Spleen (tissue), 11 donors: ENCODE measurements around the gene ADGRG3. TPM values are rescaled to one million over a fixed set of nuclear protein-coding genes. Genes with fewer than 3 reads are reported as not detected.

ENCODE experiments used
- DNase-seq: peaks from one replicate; pipeline ENCODE4 v3.0.0-alpha.2; 2020
- H3K27ac ChIP-seq, 8 donors: fragments of 200-600 bp; sonication (generic) in 7 of 8; 1 replicate in 4 of 8; 2 replicates in 4 of 8; pipeline versions ENCODE4 v1.5.0 to v1.8.0; 2016 to 2021; ENCODE audit warnings: inconsistent platforms in 4 of 8, mild to moderate bottlenecking in 4 of 8, moderate library complexity in 1 of 8
- H3K27me3 ChIP-seq, 7 donors: fragments of 200-600 bp; sonication (generic) in 6 of 7; replicated peaks in 1 of 7; 1 replicate in 4 of 7; 2 replicates in 3 of 7; pipeline versions ENCODE4 v1.5.0 to v1.8.0; 2016 to 2021; ENCODE audit warnings: inconsistent platforms in 3 of 7, mild to moderate bottlenecking in 1 of 7
- H3K36me3 ChIP-seq, 6 donors: fragments of 200-600 bp; sonication (generic) in 5 of 6; 1 replicate in 4 of 6; 2 replicates in 2 of 6; pipeline versions ENCODE4 v1.5.0 to v1.8.0; 2016 to 2021; ENCODE audit warnings: inconsistent platforms in 2 of 6
- H3K4me1 ChIP-seq, 6 donors: fragments of 200-600 bp; sonication (generic) in 5 of 6; 1 replicate in 3 of 6; 2 replicates in 3 of 6; pipeline versions ENCODE4 v1.5.0 to v1.8.0; 2016 to 2021; ENCODE audit warnings: inconsistent platforms in 3 of 6
- H3K4me3 ChIP-seq, 8 donors: fragments of 200-600 bp; sonication (generic) in 7 of 8; 1 replicate in 4 of 8; 2 replicates in 4 of 8; pipeline versions ENCODE4 v1.5.0 to v1.8.0; 2016 to 2021; ENCODE audit warnings: inconsistent platforms in 4 of 8, mild to moderate bottlenecking in 4 of 8, moderate library complexity in 2 of 8
- H3K9me3 ChIP-seq, 8 donors: fragments of 200-600 bp; sonication (generic) in 7 of 8; 1 replicate in 4 of 8; 2 replicates in 4 of 8; pipeline versions ENCODE4 v1.5.0 to v1.8.0; 2016 to 2021; ENCODE audit warnings: inconsistent platforms in 4 of 8
- POLR2A ChIP-seq, 3 donors: fragments of 450-650 bp; IDR thresholded peaks; one replicate each; pipeline ENCODE4 v1.5.1; 2017; ENCODE audit warnings: antibody characterized with exemption in 3 of 3, mild to moderate bottlenecking in 1 of 3
- POLR2AphosphoS5 ChIP-seq, 3 donors: sonication (generic); formaldehyde crosslinking; IDR thresholded peaks; one replicate each; pipeline ENCODE4 v1.5.1; 2017; ENCODE audit warnings: antibody characterized with exemption in 3 of 3
- WGBS, 5 donors: extraction: QIAGEN DNeasy Blood & Tissue Kit in 3 of 5; methylation state at CpG; one replicate each; pipeline versions ENCODE4 v1.1.5 to v1.1.7; 2013 to 2018; 5-methylcytosine and 5-hydroxymethylcytosine counted together
- intact Hi-C: fragments of 100-400 bp; cut with DNase I; formaldehyde crosslinking; loops from one replicate; pipeline ENCODE4 v1.15.0; 2023; ENCODE audit warnings: low total_unique reads
- polyA plus RNA-seq, 3 donors: library from polyadenylated mRNA; stranded (reverse); fragments of 200-250 nt; gene quantifications; one replicate each; pipeline ENCODE4 v1.2.1, GENCODE V29; 2013
- total RNA-seq, 7 donors: library from RNA; depleted of rRNA in 3 of 7; stranded (reverse); fragments of >200 nt in 3 of 7; fragmentation: NEBNext Ultra II Directional in 4 of 7; extraction: Animal tissue kit (Norgen Biotek cat#: 25700) in 4 of 7; gene quantifications; one replicate each; pipeline versions ENCODE4 v1.1.0 to v1.2.1, GENCODE V29; 2016 to 2021
- TF ChIP-seq, protein P1 (sequence below), 11 experiments: fragments of 200-600 bp in 7 of 11; fragments of 450-650 bp in 4 of 11; sonication (generic) in 4 of 11; IDR thresholded peaks in 8 of 11; conservative IDR thresholded peaks in 3 of 11; 1 replicate in 7 of 11; 2 replicates in 4 of 11; pipeline versions ENCODE4 v1.4.0 to v1.8.0; 2016 to 2021; ENCODE audit warnings: antibody characterized with exemption in 11 of 11, inconsistent platforms in 4 of 11, mild to moderate bottlenecking in 1 of 11
- donor health status: healthy with polysubstance abuse.
- donor health status: DM: no; HTN: no; CAD: no; lungs with moderate emphysema.
- donor health status: DM: no; HTN: no; CAD: no.
- donor health status: Bipolar disorder and iron deficiency.
- donor health status: healthy.
- donor health status: DM: no; HTN: no; CAD: no.
- donor health status: DM: yes; HTN: yes; CAD: no.

ADGRG3 gene
- total and polyA plus RNA-seq, 10 donors, result 2.5 to 116 (median 27.2) TPM

DNA sequence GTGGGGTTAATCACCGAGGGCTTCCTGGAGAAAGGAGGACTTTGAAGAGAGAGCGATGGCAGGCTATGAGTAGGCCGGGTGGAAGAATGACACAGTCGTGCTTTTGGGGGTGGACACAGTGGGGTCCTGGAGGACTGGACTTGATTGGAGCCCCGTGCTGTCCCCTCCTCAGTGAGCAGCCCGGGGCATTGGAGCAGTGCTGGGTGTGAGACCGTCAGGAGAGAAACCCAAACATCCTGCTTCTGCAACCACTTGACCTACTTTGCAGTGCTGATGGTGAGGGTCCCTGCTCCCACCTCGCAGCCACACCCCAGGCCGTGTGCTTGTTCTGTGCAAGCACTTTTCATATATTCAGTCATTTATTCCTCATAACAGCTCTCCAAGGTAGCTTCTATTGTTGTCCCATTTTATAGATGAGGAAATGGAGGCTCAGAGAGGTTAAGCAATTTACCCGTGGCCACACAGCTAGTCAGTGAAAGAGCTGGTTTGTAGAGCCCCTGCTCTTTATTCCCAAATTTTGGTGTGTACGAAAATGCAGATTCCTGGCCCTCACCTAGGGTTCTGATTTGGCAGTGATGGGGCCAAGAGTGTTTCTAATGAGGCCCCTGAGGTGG is 11.7 kb upstream of the ADGRG3 start:
- TF ChIP-seq, protein P1, sequence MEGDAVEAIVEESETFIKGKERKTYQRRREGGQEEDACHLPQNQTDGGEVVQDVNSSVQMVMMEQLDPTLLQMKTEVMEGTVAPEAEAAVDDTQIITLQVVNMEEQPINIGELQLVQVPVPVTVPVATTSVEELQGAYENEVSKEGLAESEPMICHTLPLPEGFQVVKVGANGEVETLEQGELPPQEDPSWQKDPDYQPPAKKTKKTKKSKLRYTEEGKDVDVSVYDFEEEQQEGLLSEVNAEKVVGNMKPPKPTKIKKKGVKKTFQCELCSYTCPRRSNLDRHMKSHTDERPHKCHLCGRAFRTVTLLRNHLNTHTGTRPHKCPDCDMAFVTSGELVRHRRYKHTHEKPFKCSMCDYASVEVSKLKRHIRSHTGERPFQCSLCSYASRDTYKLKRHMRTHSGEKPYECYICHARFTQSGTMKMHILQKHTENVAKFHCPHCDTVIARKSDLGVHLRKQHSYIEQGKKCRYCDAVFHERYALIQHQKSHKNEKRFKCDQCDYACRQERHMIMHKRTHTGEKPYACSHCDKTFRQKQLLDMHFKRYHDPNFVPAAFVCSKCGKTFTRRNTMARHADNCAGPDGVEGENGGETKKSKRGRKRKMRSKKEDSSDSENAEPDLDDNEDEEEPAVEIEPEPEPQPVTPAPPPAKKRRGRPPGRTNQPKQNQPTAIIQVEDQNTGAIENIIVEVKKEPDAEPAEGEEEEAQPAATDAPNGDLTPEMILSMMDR (IDR thresholded peaks at IDR 0.05 in 8 of 11, conservative IDR thresholded peaks at IDR 0.05 in 3 of 11), result no peak
- no peak for TF ChIP-seq POLR2A (IDR thresholded peaks at IDR 0.05)
- no peak for TF ChIP-seq POLR2AphosphoS5 (IDR thresholded peaks at IDR 0.05)
- H3K27ac ChIP-seq, result peak overlapping the region in 2 of 8 donors; percentile 11 to 16
- intact Hi-C loops, result no loop called here
- H3K36me3 ChIP-seq, result peaks cover 0 to 2% (median 0%) of the 10 kb centered on the region in 6 donors
- WGBS, 5 donors, result 72 to 82% (median 77%) methylated on average over 10 to 11 of the region's 11 CpGs
- peaks cover 0 to 4% (median 0%) of the 10 kb centered on the region in 7 donors for H3K27me3 ChIP-seq
- H3K9me3 ChIP-seq, result no peaks in the 10 kb centered on the region
- peaks cover 0 to 46% (median 0%) of the 10 kb centered on the region in 6 donors for H3K4me1 ChIP-seq
- no peak for DNase-seq
- H3K4me3 ChIP-seq, result no peak overlapping the region

DNA sequence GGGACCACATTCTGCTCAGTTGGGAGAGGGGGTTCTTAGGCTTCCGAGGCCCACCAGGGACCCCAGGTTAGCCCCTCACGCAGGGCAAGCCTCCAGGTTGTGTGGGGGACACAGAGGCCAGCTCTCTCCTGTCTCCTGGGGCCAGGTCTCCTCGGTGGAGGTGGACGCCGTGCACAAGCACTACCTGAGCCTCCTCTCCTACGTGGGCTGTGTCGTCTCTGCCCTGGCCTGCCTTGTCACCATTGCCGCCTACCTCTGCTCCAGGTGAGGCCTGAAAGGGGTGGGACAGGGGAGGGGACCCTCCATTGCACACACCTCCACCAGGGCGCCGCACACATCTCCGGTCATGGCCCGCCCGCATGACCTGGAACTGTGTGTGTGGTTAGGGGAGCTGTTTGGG is 10.9 kb upstream of the ADGRG3 start:
- no peak for TF ChIP-seq POLR2A (IDR thresholded peaks at IDR 0.05)
- no peak for TF ChIP-seq POLR2AphosphoS5 (IDR thresholded peaks at IDR 0.05)
- TF ChIP-seq, protein P1 (IDR thresholded peaks at IDR 0.05 in 8 of 11, conservative IDR thresholded peaks at IDR 0.05 in 3 of 11), result no peak
- no peak overlapping the region for H3K27ac ChIP-seq
- H3K4me3 ChIP-seq, result no peak overlapping the region
- intact Hi-C loops, result no loop called here
- H3K36me3 ChIP-seq, result peaks cover 0 to 9% (median 0%) of the 10 kb centered on the region in 6 donors
- no peaks in the 10 kb centered on the region for H3K9me3 ChIP-seq
- DNase-seq, result peak; percentile 54
- H3K27me3 ChIP-seq, result peaks cover 0 to 4% (median 0%) of the 10 kb centered on the region in 7 donors
- H3K4me1 ChIP-seq, result peaks cover 0 to 39% (median 0%) of the 10 kb centered on the region in 6 donors
- WGBS, 5 donors, result 90 to 96% (median 91%) methylated on average over 10 to 13 of the region's 13 CpGs

DNA sequence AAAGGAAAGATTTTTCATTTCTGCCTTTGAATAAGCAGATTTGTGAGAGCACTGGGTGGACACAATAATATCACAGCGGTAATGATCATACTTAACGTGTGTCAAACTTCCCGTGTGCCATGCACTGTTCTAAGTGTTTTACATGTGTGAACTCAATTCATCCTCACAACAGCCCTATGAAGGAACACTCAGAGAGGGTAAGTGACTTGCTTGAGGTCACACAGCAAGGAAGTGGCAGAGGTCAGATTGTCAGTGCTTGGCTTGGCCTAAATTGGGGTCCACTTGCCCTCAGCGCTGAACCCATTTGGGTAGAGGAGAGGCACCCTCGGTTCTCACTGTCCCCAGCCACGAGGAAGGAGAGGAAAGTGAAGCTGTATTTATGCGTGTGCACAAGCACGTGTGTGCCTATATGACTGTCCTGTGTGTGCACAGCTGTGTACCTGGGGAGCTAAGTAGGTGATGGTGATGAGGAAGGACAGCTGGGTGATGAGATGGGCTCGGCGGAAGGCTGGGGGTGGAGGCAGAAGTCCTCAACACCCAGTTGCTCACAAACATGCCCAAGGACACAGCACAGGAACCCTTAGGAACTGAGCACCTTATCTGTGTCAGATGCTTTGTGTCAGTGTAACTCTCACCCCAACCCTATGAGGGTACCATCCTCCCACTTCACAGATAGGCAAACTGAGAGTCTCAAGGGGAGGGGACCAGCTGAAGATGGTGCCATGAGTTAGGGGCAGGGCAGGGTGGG is 9.8 kb upstream of the ADGRG3 start:
- Histone ChIP-seq H3K4me3 (no peak overlapping the region), H3K27me3 (peaks cover 0 to 4% (median 0%) of the 10 kb centered on the region in 7 donors), H3K36me3 (peaks cover 0 to 18% (median 0%) of the 10 kb centered on the region in 6 donors), H3K9me3 (no peaks in the 10 kb centered on the region), H3K4me1 (peaks cover 0 to 29% (median 0%) of the 10 kb centered on the region in 6 donors), H3K27ac (no peak overlapping the region)
- TF ChIP-seq, protein P1 (IDR thresholded peaks at IDR 0.05 in 8 of 11, conservative IDR thresholded peaks at IDR 0.05 in 3 of 11), result no peak
- TF ChIP-seq POLR2A (IDR thresholded peaks at IDR 0.05) (no peak), POLR2AphosphoS5 (IDR thresholded peaks at IDR 0.05) (no peak)
- 86 to 91% (median 88%) methylated on average over 10 of the region's 10 CpGs for WGBS, 5 donors
- no peak for DNase-seq
- intact Hi-C loops, result no loop called here
